IMR-90 (cell line): Measurements from ENCODE around the gene GLS. TPM values are rescaled to one million over a fixed set of nuclear protein-coding genes. Genes with fewer than 3 reads are reported as not detected.

ENCODE experiments used
- ATAC-seq: fragments of 200-7000 bp; cut with Tn5 transposase; 2 replicates; pipeline ENCODE4 v1.9.1; 2020; ENCODE audit warnings: low read depth, mild to moderate bottlenecking, moderate library complexity
- BruUV-seq: library from RNA; stranded (reverse); fragments of 400-500 nt; replicated peaks from 2 replicates; lab custom pipeline; 2021; lab: Mats Ljungman, UMichigan
- CTCF ChIA-PET: fragments of 300-600 bp; formaldehyde crosslinking; extraction: SDS; loops from one replicate; lab custom pipeline; 2021; ENCODE audit warnings: antibody characterized with exemption; lab: Yijun Ruan, JAX
- POLR2A ChIA-PET: fragments of 300-600 bp; sonication (Branson Sonifier 250); formaldehyde crosslinking; loops from one replicate; lab custom pipeline; 2022; ENCODE audit warnings: antibody characterized with exemption; ENCODE audit not compliant: unreplicated experiment; lab: Charles Lee
- DNase-seq: peaks from one replicate; pipeline ENCODE4 v3.0.0; 2013
- H2AFZ ChIP-seq: replicated peaks from 2 replicates; pipeline ENCODE3; 2013; ENCODE audit warnings: low read length, mild to moderate bottlenecking; ENCODE audit not compliant: poor library complexity
- H2AK5ac ChIP-seq: 2 replicates; pipeline ENCODE4 v1.6.1; 2013; ENCODE audit warnings: low read depth, low read length, inconsistent platforms
- H2AK9ac ChIP-seq: replicated peaks from 2 replicates; pipeline ENCODE3; 2013; ENCODE audit warnings: mild to moderate bottlenecking, low read depth, low read length, moderate library complexity; ENCODE audit not compliant: poor library complexity
- H2BK120ac ChIP-seq: 2 replicates; pipeline ENCODE4 v1.6.1; 2013; ENCODE audit warnings: low read depth, low read length, inconsistent platforms
- H2BK15ac ChIP-seq: 3 replicates; pipeline ENCODE4 v1.6.1; 2013; ENCODE audit warnings: low read depth, low read length, inconsistent platforms
- H2BK20ac ChIP-seq: 2 replicates; pipeline ENCODE4 v1.6.1; 2013; ENCODE audit warnings: low read depth, mild to moderate bottlenecking, inconsistent platforms, low read length, moderate library complexity
- H2BK5ac ChIP-seq: 2 replicates; pipeline ENCODE4 v1.6.1; 2013; ENCODE audit warnings: mild to moderate bottlenecking, low read depth, low read length, inconsistent platforms; ENCODE audit not compliant: poor library complexity, severe bottlenecking
- H3K14ac ChIP-seq: replicated peaks from 2 replicates; pipeline ENCODE4 v1.6.1; 2013; ENCODE audit warnings: low read depth, low read length, inconsistent platforms
- H3K18ac ChIP-seq: 2 replicates; pipeline ENCODE4 v1.6.1; 2013; ENCODE audit warnings: low read depth, low read length, control low read depth
- H3K23ac ChIP-seq: 2 replicates; pipeline ENCODE4 v1.6.1; 2013; ENCODE audit warnings: low read depth, low read length, inconsistent platforms
- H3K27ac ChIP-seq: 2 replicates; pipeline ENCODE4 v1.5.1; 2013; ENCODE audit warnings: mild to moderate bottlenecking, control low read depth, low read length; ENCODE audit not compliant: insufficient read depth
- H3K27me3 ChIP-seq: 2 replicates; pipeline ENCODE4 v1.6.1; 2013; ENCODE audit warnings: low read length; ENCODE audit not compliant: control insufficient read depth, insufficient read depth
- H3K36me3 ChIP-seq: 2 replicates; pipeline ENCODE4 v1.6.1; 2013; ENCODE audit warnings: low read length, mixed read lengths; ENCODE audit not compliant: control insufficient read depth, insufficient read depth
- H3K4ac ChIP-seq: 2 replicates; pipeline ENCODE4 v1.6.1; 2013; ENCODE audit warnings: low read depth, low read length, inconsistent platforms
- H3K4me1 ChIP-seq: 2 replicates; pipeline ENCODE4 v1.6.1; 2013; ENCODE audit warnings: low read length, mixed read lengths; ENCODE audit not compliant: control insufficient read depth, insufficient read depth
- H3K4me2 ChIP-seq: 2 replicates; pipeline ENCODE4 v1.6.1; 2013; ENCODE audit warnings: low read depth, mild to moderate bottlenecking, control low read depth, low read length, moderate library complexity
- H3K4me3 ChIP-seq: 2 replicates; pipeline ENCODE4 v1.5.1; 2013; ENCODE audit warnings: low read depth, mild to moderate bottlenecking, control low read depth, low read length, moderate library complexity; ENCODE audit not compliant: insufficient read depth
- H3K56ac ChIP-seq: 2 replicates; pipeline ENCODE4 v1.6.1; 2013; ENCODE audit warnings: low read length, inconsistent platforms; ENCODE audit not compliant: insufficient read depth; ENCODE audit errors: extremely low read depth
- H3K79me1 ChIP-seq, 2 experiments: 2 replicates each; pipeline ENCODE4 v1.6.1; 2013; ENCODE audit warnings: low read length in 2 of 2, inconsistent platforms in 1 of 2, low read depth in 1 of 2
- H3K9ac ChIP-seq: 2 replicates; pipeline ENCODE4 v1.6.1; 2013; ENCODE audit warnings: low read depth, low read length, control low read depth
- H3K9me1 ChIP-seq: 2 replicates; pipeline ENCODE4 v1.6.1; 2013; ENCODE audit warnings: low read length, inconsistent platforms; ENCODE audit not compliant: insufficient read depth
- H3K9me3 ChIP-seq: 2 replicates; pipeline ENCODE4 v1.6.1; 2013; ENCODE audit warnings: low read length; ENCODE audit not compliant: control insufficient read depth, insufficient read depth
- H4K20me1 ChIP-seq: 2 replicates; pipeline ENCODE4 v1.6.1; 2013; ENCODE audit warnings: low read length, inconsistent platforms; ENCODE audit not compliant: insufficient read depth
- H4K5ac ChIP-seq: 2 replicates; pipeline ENCODE4 v1.6.1; 2013; ENCODE audit warnings: mild to moderate bottlenecking, low read depth, low read length, control low read depth
- H4K8ac ChIP-seq, 2 experiments: 2 replicates each; pipeline ENCODE4 v1.6.1; 2013; ENCODE audit warnings: low read depth in 2 of 2, low read length in 2 of 2, control low read depth in 1 of 2, inconsistent platforms in 1 of 2
- H4K91ac ChIP-seq: 2 replicates; pipeline ENCODE4 v1.6.1; 2013; ENCODE audit warnings: low read depth, low read length, inconsistent platforms; ENCODE audit not compliant: insufficient read depth
- CHD1 ChIP-seq: IDR thresholded peaks from 2 replicates; pipeline ENCODE4 v1.6.1; 2012; ENCODE audit warnings: low read depth, low read length, improper control_type of control experiment
- ELK1 ChIP-seq: fragments of 150-350 bp; IDR thresholded peaks from 2 replicates; pipeline ENCODE4 v1.6.1; 2016; ENCODE audit warnings: low read depth, mild to moderate bottlenecking, low read length, moderate library complexity, borderline replicate concordance
- MAFK ChIP-seq: IDR thresholded peaks from 2 replicates; pipeline ENCODE4 v1.6.1; 2012; ENCODE audit warnings: low read depth, low read length, improper control_type of control experiment
- MAZ ChIP-seq: IDR thresholded peaks from 2 replicates; pipeline ENCODE4 v1.6.1; 2012; ENCODE audit warnings: low read depth, mild to moderate bottlenecking, low read length, improper control_type of control experiment, moderate library complexity, borderline replicate concordance
- MXI1 ChIP-seq: IDR thresholded peaks from 2 replicates; pipeline ENCODE4 v1.6.1; 2012; ENCODE audit warnings: low read depth, mild to moderate bottlenecking, low read length, moderate library complexity, borderline replicate concordance
- RCOR1 ChIP-seq: IDR thresholded peaks from 2 replicates; pipeline ENCODE4 v1.6.1; 2012; ENCODE audit warnings: mild to moderate bottlenecking, low read length, improper control_type of control experiment; ENCODE audit not compliant: insufficient replicate concordance
- USF2 ChIP-seq: fragments of 150-350 bp; IDR thresholded peaks from 2 replicates; pipeline ENCODE4 v1.6.1; 2017; ENCODE audit warnings: mild to moderate bottlenecking, antibody characterized with exemption, low read length, low read depth
- WGBS, 2 experiments: methylation state at CpG; one replicate each; pipeline versions ENCODE4 v1.1.5 to v1.1.7; 2013; ENCODE audit warnings: missing lambda C conversion rate in 2 of 2; ENCODE audit not compliant: insufficient read length in 1 of 2; ENCODE audit errors: extremely low coverage in 2 of 2; 5-methylcytosine and 5-hydroxymethylcytosine counted together
- dilution Hi-C: fragments of 300-500 bp; cut with HindIII; formaldehyde crosslinking; loops from one replicate; pipeline ENCODE4 v1.14.3; 2018; ENCODE audit warnings: low sequenced_read_pairs; ENCODE audit not compliant: unreplicated experiment
- in situ Hi-C: fragments of 300-500 bp; cut with MboI; formaldehyde crosslinking; loops from 3 replicates; pipeline ENCODE4 v1.14.3; 2019; ENCODE audit warnings: low sequenced_read_pairs, inconsistent platforms, mixed read lengths
- intact Hi-C: fragments of 100-400 bp; cut with micrococcal nuclease; formaldehyde crosslinking; loops from 2 replicates; pipeline ENCODE4 v1.10.0; 2022
- polyA plus RNA-seq, 3 experiments: library from polyadenylated mRNA; depleted of rRNA; stranded (reverse); fragments of >200 nt; gene quantifications; 2 replicates each; pipeline ENCODE4 v1.2.3, GENCODE V29; 2012; ENCODE audit warnings: low replicate concordance in 1 of 3
- total RNA-seq: library from RNA; depleted of rRNA; stranded (reverse); fragments of >200 nt; gene quantifications from 2 replicates; pipeline ENCODE4 v1.2.3, GENCODE V29; 2012

The GLS gene
- total and polyA plus RNA-seq, 2 of the 4 experiments (the other 2 are of a cell fraction), result 87.5 to 130 TPM

GRCh38 chr2:190837952-190838361, 42.7 kb upstream of the GLS start:
- dilution Hi-C loops (no loop called here), intact Hi-C loops (loop anchor here (5.0 kb wide), 1 partner anchor 44 kb away; the partner anchor contains the start of gene GLS), in situ Hi-C loops (no loop called here)
- TF ChIP-seq CHD1 (no peak), MAZ (no peak), ELK1 (no peak), RCOR1 (no peak), MXI1 (no peak), USF2 (no peak), MAFK (no peak)
- H3K23ac ChIP-seq, result peak overlapping the region; percentile 63; the same call in 1 of the 2 replicates
- H3K27ac ChIP-seq, result peak overlapping the region; percentile 10; the same call in 1 of the 2 replicates
- peak overlapping the region; percentile 85 for H2BK20ac ChIP-seq
- no peak overlapping the region for H2AK9ac ChIP-seq
- peak overlapping the region; percentile 76; the same call in 1 of the 2 replicates for H3K18ac ChIP-seq
- H4K8ac ChIP-seq, result peak overlapping the region in 1 of 2 experiments; percentile 47; a peak in 2 of 4 replicates
- peak overlapping the region; percentile 58 for H3K56ac ChIP-seq
- H2BK5ac ChIP-seq, result peak overlapping the region; percentile 56
- no peaks in the 10 kb centered on the region for H3K36me3 ChIP-seq
- H3K79me1 ChIP-seq, result peaks cover 0 to 8% of the 10 kb centered on the region in 2 experiments; a peak in 1 of 4 replicates
- peak overlapping the region; percentile 69 for H3K4ac ChIP-seq
- peak; percentile 8 for ATAC-seq
- POLR2A ChIA-PET, result no interaction called here
- peak overlapping the region; percentile 54 for H2BK120ac ChIP-seq
- no peaks in the 10 kb centered on the region for H3K9me3 ChIP-seq
- H2AFZ ChIP-seq, result no peak overlapping the region
- H2BK15ac ChIP-seq, result peak overlapping the region; percentile 45; the same call in 1 of the 3 replicates
- no peaks in the 10 kb centered on the region for H3K27me3 ChIP-seq
- no peak for DNase-seq
- peak overlapping the region; percentile 33; the same call in 1 of the 2 replicates for H4K5ac ChIP-seq
- peaks cover 15% of the 10 kb centered on the region; the same call in 1 of the 2 replicates for H3K9me1 ChIP-seq
- H2AK5ac ChIP-seq, result peak overlapping the region; percentile 46; the same call in 1 of the 2 replicates
- no peak overlapping the region for H3K9ac ChIP-seq
- CTCF ChIA-PET, result interaction anchor here (1.3 to 1.8 kb wide), 2 partner anchors 12 to 25 kb away, joined by 4 read pairs; no protein-coding TSS in a partner anchor
- no peaks in the 10 kb centered on the region for H4K20me1 ChIP-seq
- no TSS peak for BruUV-seq
- H3K14ac ChIP-seq, result peak overlapping the region; percentile 61; the same call in 1 of the 2 replicates
- H3K4me3 ChIP-seq, result no peak overlapping the region
- 0% methylated on average over 2 of the region's 3 CpGs; no CpG with 5 or more reads in 1 of the 2 experiments for WGBS, 2 experiments
- peak overlapping the region; percentile 29; the same call in 1 of the 2 replicates for H4K91ac ChIP-seq
- peak overlapping the region; percentile 69; the same call in 1 of the 2 replicates for H3K4me2 ChIP-seq
- H3K4me1 ChIP-seq, result peaks cover 16% of the 10 kb centered on the region
